Common myeloid progenitor, CD34-positive (primary cell): Measurements from ENCODE around the gene TOMM34.

Experiments
- CTCF ChIA-PET: fragments of 350-600 bp; sonication (Branson Sonifier 250); formaldehyde crosslinking; loops from one replicate; lab custom pipeline; 2021; ENCODE audit warnings: antibody characterized with exemption; lab: Charles Lee
- POLR2A ChIA-PET: fragments of 350-600 bp; sonication (Branson Sonifier 250); formaldehyde crosslinking; loops from one replicate; lab custom pipeline; 2021; ENCODE audit warnings: antibody characterized with exemption; lab: Charles Lee
- DNase-seq, 3 donors: peaks; one replicate each; pipeline versions ENCODE4 v3.0.0 to v3.0.0-alpha.2; 2013
- H3K27ac ChIP-seq, 2 experiments: 1 replicate in 1 of 2; 2 replicates in 1 of 2; pipeline ENCODE4 v1.7.0; 2013; ENCODE audit warnings: inconsistent platforms in 2 of 2, low read length in 2 of 2, mild to moderate bottlenecking in 2 of 2, low read depth in 1 of 2, moderate library complexity in 1 of 2; ENCODE audit not compliant: severe bottlenecking in 2 of 2, insufficient read depth in 1 of 2, poor library complexity in 1 of 2
- H3K27me3 ChIP-seq, 5 experiments: replicated peaks in 2 of 5; 1 replicate in 3 of 5; 2 replicates in 2 of 5; pipeline versions ENCODE4 v1.6.1 to v1.7.0; 2013; ENCODE audit warnings: low read length in 4 of 5, mild to moderate bottlenecking in 2 of 5, moderate library complexity in 2 of 5, inconsistent platforms in 1 of 5; ENCODE audit not compliant: insufficient read depth in 5 of 5, control insufficient read depth in 4 of 5
- H3K36me3 ChIP-seq, 4 experiments: 1 replicate in 2 of 4; 2 replicates in 2 of 4; pipeline versions ENCODE4 v1.6.1 to v1.7.0; 2013; ENCODE audit warnings: low read length in 3 of 4, control low read depth in 1 of 4, mild to moderate bottlenecking in 1 of 4; ENCODE audit not compliant: control insufficient read depth in 4 of 4, insufficient read depth in 4 of 4
- H3K4me1 ChIP-seq, 4 experiments: 1 replicate in 3 of 4; 2 replicates in 1 of 4; pipeline versions ENCODE4 v1.6.1 to v1.7.1; 2013; ENCODE audit warnings: low read length in 3 of 4, mild to moderate bottlenecking in 3 of 4, control low read depth in 1 of 4, inconsistent platforms in 1 of 4, moderate library complexity in 1 of 4; ENCODE audit not compliant: control insufficient read depth in 4 of 4, insufficient read depth in 4 of 4; ENCODE audit errors: control extremely low read depth in 1 of 4
- H3K4me3 ChIP-seq, 7 experiments: 1 replicate in 4 of 7; 2 replicates in 3 of 7; pipeline versions ENCODE4 v1.5.1 to v1.7.0; 2013; ENCODE audit warnings: mild to moderate bottlenecking in 7 of 7, low read length in 6 of 7, moderate library complexity in 6 of 7, inconsistent platforms in 2 of 7, low read depth in 2 of 7, control low read depth in 1 of 7; ENCODE audit not compliant: insufficient read depth in 4 of 7, control insufficient read depth in 1 of 7; ENCODE audit errors: extremely low read depth in 1 of 7
- H3K9me3 ChIP-seq, 5 experiments: 1 replicate in 4 of 5; 2 replicates in 1 of 5; pipeline versions ENCODE4 v1.6.1 to v1.7.1; 2013; ENCODE audit warnings: low read length in 4 of 5, mild to moderate bottlenecking in 2 of 5, inconsistent platforms in 1 of 5, low read depth in 1 of 5, moderate library complexity in 1 of 5; ENCODE audit not compliant: control insufficient read depth in 4 of 5, insufficient read depth in 2 of 5; ENCODE audit errors: control extremely low read depth in 1 of 5
- WGBS: methylation state at CpG from one replicate; pipeline ENCODE4 v1.1.5; 2013; ENCODE audit not compliant: insufficient coverage; 5-methylcytosine and 5-hydroxymethylcytosine counted together

TOMM34 gene

DNA sequence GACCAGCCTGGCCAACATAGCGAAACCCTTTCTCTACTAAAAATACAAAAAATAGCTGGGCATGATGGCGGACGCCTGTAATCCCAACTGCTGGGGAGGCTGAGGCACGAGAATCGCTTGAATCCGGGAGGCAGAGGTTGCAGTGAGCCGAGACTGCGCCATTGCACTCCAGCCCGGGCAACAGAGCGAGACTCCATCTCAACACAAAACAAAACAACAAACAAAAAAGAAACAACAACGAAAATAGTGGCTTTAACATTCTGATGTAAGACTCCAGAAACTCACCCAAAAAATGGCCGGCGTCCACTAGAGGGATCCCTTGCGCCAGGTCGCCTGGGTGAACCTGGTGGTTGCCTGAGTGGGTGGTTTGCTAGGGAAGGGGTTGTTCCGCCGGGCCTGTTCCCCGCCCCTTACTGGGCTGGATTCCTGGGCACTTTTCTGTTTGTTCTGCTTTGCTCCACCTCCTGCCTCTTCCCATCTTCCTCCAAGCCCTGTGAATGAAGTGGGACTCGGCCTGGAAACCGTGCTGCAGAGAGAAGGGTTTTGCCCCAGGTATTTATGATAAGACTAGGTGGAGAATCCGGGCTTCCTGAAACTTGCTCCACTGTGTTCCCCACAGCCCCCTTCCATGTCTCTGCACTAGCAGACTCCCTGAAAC lies 48.8 kb downstream of the TOMM34 start:
- H3K4me3 ChIP-seq, result no peak overlapping the region
- CTCF ChIA-PET, result interaction anchor here (1.1 to 1.5 kb wide), 3 partner anchors 9 to 22 kb away, joined by 3 to 11 read pairs (median 5); no protein-coding TSS in a partner anchor

DNA sequence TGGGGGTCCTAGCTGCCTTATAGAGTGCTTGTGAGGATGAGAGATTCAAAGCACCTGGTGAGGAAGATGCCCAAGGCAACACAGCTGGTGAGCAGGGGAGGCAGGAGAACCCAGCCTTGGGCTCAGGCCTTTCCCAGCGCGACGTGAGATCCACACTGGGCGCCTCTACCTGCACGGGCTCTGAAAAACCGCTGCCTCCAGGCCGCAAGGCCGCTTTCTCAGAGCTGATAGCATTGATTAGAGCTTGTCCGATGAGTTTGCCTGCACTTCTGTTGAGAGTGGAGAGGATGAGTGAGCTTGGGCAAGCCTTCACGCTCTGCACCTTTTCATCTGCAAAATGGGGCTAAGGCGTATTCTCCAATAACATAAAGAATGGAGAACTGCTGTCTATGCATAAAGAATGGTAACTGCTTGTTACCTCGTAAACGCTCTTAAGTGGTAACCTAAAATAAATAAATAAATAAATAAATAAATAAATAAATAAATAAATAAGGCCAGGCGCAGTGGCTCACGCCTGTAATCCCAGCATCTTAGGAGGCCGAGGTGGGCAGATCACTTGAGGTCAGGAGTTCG lies 49.4 kb downstream of the TOMM34 start:
- H3K27ac ChIP-seq, result no peak overlapping the region
- peaks cover 3 to 22% (median 15%) of the 10 kb centered on the region in 4 experiments for H3K4me1 ChIP-seq
- H3K27me3 ChIP-seq, result no peaks in the 10 kb centered on the region
- CTCF ChIA-PET, result interaction anchor here (1.1 to 1.5 kb wide), 4 partner anchors 8 to 21 kb away, joined by 3 to 11 read pairs (median 4); no protein-coding TSS in a partner anchor
- no peaks in the 10 kb centered on the region for H3K9me3 ChIP-seq
- POLR2A ChIA-PET, result interaction anchor here (0.6 to 0.7 kb wide), 2 partner anchors 23 to 27 kb away, joined by 3 read pairs; no protein-coding TSS in a partner anchor
- peaks cover 5 to 52% (median 24%) of the 10 kb centered on the region in 4 experiments for H3K36me3 ChIP-seq
- no peak for DNase-seq
- peak overlapping the region in 5 of 7 experiments; percentile 61 to 82 (median 77) for H3K4me3 ChIP-seq
- WGBS, result 88% methylated on average over 12 of the region's 17 CpGs

More for the DNA sequence above, 48.8 kb downstream of the TOMM34 start:
- Histone ChIP-seq H3K36me3 (peaks cover 2 to 49% (median 18%) of the 10 kb centered on the region in 4 experiments), H3K9me3 (no peaks in the 10 kb centered on the region), H3K27ac (no peak overlapping the region), H3K27me3 (no peaks in the 10 kb centered on the region), H3K4me1 (peaks cover 3 to 22% (median 15%) of the 10 kb centered on the region in 4 experiments)
- WGBS, result 79% methylated on average over 13 of the region's 21 CpGs
- DNase-seq, result peak; percentile 59 to 72 (median 69)
- POLR2A ChIA-PET, result interaction anchor here (0.7 kb wide), 1 partner anchor 23 kb away, joined by 3 read pairs; no protein-coding TSS in a partner anchor

DNA sequence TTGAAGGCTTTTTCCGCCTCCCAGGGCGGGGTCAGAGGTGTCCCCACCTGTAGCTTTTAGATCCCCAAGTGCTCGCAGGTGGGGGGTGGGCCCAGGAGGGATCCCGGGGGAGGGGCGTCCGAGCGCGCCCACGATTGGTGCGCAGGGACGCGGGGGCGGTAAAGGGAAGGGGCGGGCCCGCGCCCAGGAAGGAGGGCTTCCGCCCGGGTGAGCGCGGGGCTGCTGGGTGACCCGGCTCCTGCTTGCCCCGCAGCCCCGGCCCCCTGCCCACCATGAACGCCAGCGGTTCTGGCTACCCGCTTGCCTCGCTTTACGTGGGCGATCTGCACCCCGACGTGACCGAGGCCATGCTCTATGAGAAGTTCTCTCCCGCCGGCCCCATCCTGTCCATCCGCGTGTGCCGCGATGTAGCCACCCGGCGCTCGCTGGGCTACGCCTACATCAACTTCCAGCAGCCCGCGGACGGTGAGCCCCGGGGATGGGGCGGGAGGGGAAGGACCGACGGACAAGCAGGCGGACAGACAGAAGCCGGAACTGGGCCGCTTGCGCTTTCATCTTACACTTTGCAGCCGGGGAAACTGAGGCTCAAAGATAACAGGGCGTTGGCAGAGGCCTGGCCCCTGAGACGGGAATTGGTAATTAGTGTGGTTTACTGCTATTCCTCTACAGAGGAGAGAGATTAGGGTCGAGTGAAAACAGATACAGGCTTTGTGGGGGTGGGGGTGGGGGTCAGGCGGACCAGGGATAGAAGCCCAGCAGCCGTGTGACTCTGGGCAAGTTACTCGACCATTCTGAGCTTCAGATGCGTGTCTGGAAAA lies 50.1 kb downstream of the TOMM34 start, which contains the start of gene PABPC1L:
PABPC1L (plus strand) TSS at position 189 of the 818 bp plus-strand sequence; CDS start at position 273, 84 bp downstream.
- DNase-seq, result peak; percentile 22 to 52 (median 29)
- Histone ChIP-seq H3K27me3 (no peaks in the 10 kb centered on the region), H3K4me1 (peaks cover 3 to 22% (median 15%) of the 10 kb centered on the region in 4 experiments), H3K4me3 (peak within 1 kb of the TSS; percentile 28 to 82 (median 69)), H3K27ac (peak within 1 kb of the TSS in 1 of 2 experiments; percentile 52), H3K36me3 (peaks cover 7 to 58% (median 28%) of the 10 kb centered on the region in 4 experiments), H3K9me3 (no peaks in the 10 kb centered on the region)
- CTCF ChIA-PET, result interaction anchor here (1.1 to 1.9 kb wide), 5 partner anchors 13 to 31 kb away, joined by 3 to 11 read pairs (median 5); no protein-coding TSS in a partner anchor
- POLR2A ChIA-PET, result interaction anchor here (0.6 to 0.7 kb wide), 2 partner anchors 22 to 27 kb away, joined by 3 read pairs; no protein-coding TSS in a partner anchor
- 3% methylated on average over 51 of the region's 61 CpGs for WGBS

DNA sequence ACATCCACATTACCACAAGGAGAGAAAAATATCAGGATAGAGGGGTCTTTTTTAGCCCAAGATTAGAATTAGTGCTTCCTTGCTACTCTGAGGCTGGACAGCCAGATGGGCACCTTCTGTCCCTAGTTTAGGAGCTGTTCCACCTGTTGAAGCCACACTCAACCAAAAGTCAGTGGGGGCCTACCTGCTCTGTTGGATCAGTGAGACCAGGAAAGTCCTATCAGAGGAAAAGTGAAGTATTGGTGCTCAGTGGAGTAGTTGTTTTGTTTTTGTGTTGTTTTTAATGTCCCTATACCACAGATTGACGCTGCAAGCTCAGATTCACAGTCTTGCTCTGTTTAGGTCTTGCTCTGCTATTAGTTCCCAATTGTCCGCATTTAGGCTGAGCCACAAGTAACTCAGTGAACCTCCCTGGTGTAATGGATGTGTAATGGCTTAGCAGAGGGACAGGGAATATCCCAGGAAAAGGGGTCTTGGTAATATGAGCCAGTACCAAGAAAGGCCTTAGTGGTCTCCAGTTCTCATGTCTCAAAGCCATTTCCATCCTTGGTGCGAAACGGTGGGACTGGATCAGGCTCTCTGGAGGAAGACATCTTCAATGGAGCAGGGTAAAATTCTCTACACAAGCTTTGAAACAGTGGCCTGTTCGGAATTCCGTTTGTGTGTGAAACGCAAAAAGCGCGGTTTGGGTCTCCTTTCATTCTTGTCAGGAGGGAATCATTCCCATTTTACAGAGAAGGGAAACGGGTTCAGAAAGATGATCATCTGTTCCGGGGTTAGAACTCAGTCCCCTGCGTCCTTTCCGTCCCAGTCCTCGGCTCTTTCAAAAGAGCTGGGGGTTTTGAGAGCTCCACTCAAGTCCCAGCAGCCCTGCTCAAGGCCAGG lies 51.0 kb downstream of the TOMM34 start:
- WGBS, result 36% methylated on average over 14 of the region's 14 CpGs
- DNase-seq, result no peak
- Histone ChIP-seq H3K4me3 (peak overlapping the region; percentile 28 to 82 (median 69)), H3K27me3 (no peaks in the 10 kb centered on the region), H3K27ac (no peak overlapping the region), H3K4me1 (peaks cover 3 to 22% (median 15%) of the 10 kb centered on the region in 4 experiments), H3K36me3 (peaks cover 13 to 59% (median 34%) of the 10 kb centered on the region in 4 experiments), H3K9me3 (no peaks in the 10 kb centered on the region)
- ChIA-PET POLR2A (no interaction called here), CTCF (interaction anchor here (0.8 to 1.9 kb wide), 5 partner anchors 13 to 32 kb away, joined by 3 to 5 read pairs (median 5); no protein-coding TSS in a partner anchor)

DNA sequence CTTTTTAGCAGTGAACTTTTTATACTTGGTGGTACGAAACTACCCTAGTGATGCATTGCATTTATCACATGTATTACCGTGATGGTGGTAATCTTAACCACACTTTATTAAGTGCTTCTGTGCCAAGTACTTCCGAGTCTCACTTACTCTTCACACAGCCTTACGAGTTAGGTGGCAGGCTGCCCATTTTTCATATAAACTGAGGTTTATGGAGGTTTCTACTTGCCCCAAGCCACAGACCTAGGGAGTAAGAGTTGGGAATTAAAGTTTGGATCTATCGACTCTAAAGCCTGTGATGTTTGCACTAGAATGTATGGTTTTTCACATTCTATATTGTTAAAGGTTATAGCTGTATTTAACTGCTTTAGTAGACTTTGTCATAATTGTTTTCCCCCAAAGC lies 55.8 kb downstream of the TOMM34 start:
- ChIA-PET POLR2A (no interaction called here), CTCF (interaction anchor here (1.3 to 2.8 kb wide), 2 partner anchors 10 to 15 kb away, joined by 4 to 21 read pairs; no protein-coding TSS in a partner anchor)
- H3K4me1 ChIP-seq, result peaks cover 2 to 13% (median 9%) of the 10 kb centered on the region in 4 experiments
- H3K27ac ChIP-seq, result no peak overlapping the region
- 94% methylated on average over 4 of the region's 5 CpGs for WGBS
- H3K27me3 ChIP-seq, result no peaks in the 10 kb centered on the region
- peaks cover 30 to 81% (median 49%) of the 10 kb centered on the region in 4 experiments for H3K36me3 ChIP-seq
- DNase-seq, result no peak
- H3K9me3 ChIP-seq, result no peaks in the 10 kb centered on the region
- no peak overlapping the region for H3K4me3 ChIP-seq

DNA sequence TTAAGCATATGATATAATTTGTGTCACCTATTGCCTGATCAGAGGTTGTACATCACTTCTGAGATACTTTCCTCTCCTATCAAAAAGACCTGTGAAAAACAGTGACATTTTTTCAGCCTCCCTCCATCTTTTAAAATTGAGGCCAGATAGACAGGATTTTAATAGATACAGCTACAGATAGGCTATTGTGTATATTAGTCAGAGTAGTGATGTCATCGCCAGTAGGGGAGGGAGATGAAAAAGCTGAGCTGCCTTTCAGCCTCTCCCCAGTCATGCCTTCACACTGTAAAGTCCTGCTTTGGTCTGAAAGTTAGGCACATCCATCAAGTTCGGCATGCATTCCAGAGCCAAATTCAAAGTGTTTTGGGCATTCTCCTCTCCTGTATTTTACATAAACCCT lies 58.2 kb downstream of the TOMM34 start:
- no peak overlapping the region for H3K4me3 ChIP-seq
- no peak for DNase-seq
- CTCF ChIA-PET, result interaction anchor here (0.9 to 2.8 kb wide), 4 partner anchors 9 to 16 kb away, joined by 3 to 21 read pairs (median 5); no protein-coding TSS in a partner anchor
- no peak overlapping the region for H3K27ac ChIP-seq
- H3K4me1 ChIP-seq, result peaks cover 0 to 20% (median 15%) of the 10 kb centered on the region in 4 experiments
- H3K36me3 ChIP-seq, result peaks cover 28 to 71% (median 45%) of the 10 kb centered on the region in 4 experiments
- H3K27me3 ChIP-seq, result no peaks in the 10 kb centered on the region
- POLR2A ChIA-PET, result no interaction called here
- WGBS, result 100% methylated on average over 2 of the region's 2 CpGs
- H3K9me3 ChIP-seq, result no peaks in the 10 kb centered on the region
